Cardiac muscle cell (in vitro differentiated cells and primary cell): ENCODE data around the gene WBP2NL. TPM values are rescaled to one million over a fixed set of nuclear protein-coding genes. Genes with fewer than 3 reads are reported as not detected.
"Not testable (repeated sequence)": the region's sequence is repeated elsewhere in the genome, so short reads cannot be mapped to it uniquely, and the experiment has no call there.

ENCODE experiments used
- DNase-seq, 2 donors: peaks; one replicate each; pipeline versions ENCODE4 v3.0.0 to v3.0.0-alpha.2; 2010 to 2017; ENCODE audit warnings: low read depth in 1 of 2, low spot score in 1 of 2
- H3K27ac ChIP-seq: fragments of 200-600 bp; sonication (generic); 2 replicates; pipeline ENCODE4 v1.5.1; 2016
- H3K27me3 ChIP-seq: fragments of 200-600 bp; sonication (generic); 2 replicates; pipeline ENCODE4 v1.6.0; 2016; ENCODE audit warnings: control low read depth
- H3K36me3 ChIP-seq: fragments of 200-600 bp; sonication (generic); 2 replicates; pipeline ENCODE4 v1.5.1; 2016; ENCODE audit warnings: control low read depth
- H3K4me1 ChIP-seq: fragments of 200-600 bp; sonication (generic); 2 replicates; pipeline ENCODE4 v1.8.1; 2017; ENCODE audit warnings: low read depth, mild to moderate bottlenecking, mixed run types
- H3K4me3 ChIP-seq: fragments of 200-600 bp; sonication (generic); 2 replicates; pipeline ENCODE4 v1.5.1; 2016; ENCODE audit warnings: mild to moderate bottlenecking
- H3K9me3 ChIP-seq: fragments of 200-600 bp; sonication (generic); 2 replicates; pipeline ENCODE4 v1.5.1; 2017; ENCODE audit warnings: low read depth, mild to moderate bottlenecking, control low read depth
- polyA plus RNA-seq: library from polyadenylated mRNA; unstranded; fragments of >200 nt; fragmentation: Nextera tagmentation; extraction: Ambion mirVana; gene quantifications from 2 replicates; pipeline ENCODE4 v1.2.1, GENCODE V29; 2016
- total RNA-seq: library from RNA; depleted of rRNA; stranded (reverse); fragments of >200 nt; gene quantifications from 2 replicates; pipeline ENCODE4 v1.2.3, GENCODE V29; 2016
- TF ChIP-seq, protein P1 (sequence below): IDR thresholded peaks from 2 replicates; pipeline ENCODE4 v1.5.1; 2012; ENCODE audit warnings: low read depth, mild to moderate bottlenecking, low read length

The WBP2NL gene, protein sequence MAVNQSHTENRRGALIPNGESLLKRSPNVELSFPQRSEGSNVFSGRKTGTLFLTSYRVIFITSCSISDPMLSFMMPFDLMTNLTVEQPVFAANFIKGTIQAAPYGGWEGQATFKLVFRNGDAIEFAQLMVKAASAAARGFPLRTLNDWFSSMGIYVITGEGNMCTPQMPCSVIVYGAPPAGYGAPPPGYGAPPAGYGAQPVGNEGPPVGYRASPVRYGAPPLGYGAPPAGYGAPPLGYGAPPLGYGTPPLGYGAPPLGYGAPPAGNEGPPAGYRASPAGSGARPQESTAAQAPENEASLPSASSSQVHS
- not detected in 2 replicates for total RNA-seq
- not detected in 2 replicates for polyA plus RNA-seq

DNA sequence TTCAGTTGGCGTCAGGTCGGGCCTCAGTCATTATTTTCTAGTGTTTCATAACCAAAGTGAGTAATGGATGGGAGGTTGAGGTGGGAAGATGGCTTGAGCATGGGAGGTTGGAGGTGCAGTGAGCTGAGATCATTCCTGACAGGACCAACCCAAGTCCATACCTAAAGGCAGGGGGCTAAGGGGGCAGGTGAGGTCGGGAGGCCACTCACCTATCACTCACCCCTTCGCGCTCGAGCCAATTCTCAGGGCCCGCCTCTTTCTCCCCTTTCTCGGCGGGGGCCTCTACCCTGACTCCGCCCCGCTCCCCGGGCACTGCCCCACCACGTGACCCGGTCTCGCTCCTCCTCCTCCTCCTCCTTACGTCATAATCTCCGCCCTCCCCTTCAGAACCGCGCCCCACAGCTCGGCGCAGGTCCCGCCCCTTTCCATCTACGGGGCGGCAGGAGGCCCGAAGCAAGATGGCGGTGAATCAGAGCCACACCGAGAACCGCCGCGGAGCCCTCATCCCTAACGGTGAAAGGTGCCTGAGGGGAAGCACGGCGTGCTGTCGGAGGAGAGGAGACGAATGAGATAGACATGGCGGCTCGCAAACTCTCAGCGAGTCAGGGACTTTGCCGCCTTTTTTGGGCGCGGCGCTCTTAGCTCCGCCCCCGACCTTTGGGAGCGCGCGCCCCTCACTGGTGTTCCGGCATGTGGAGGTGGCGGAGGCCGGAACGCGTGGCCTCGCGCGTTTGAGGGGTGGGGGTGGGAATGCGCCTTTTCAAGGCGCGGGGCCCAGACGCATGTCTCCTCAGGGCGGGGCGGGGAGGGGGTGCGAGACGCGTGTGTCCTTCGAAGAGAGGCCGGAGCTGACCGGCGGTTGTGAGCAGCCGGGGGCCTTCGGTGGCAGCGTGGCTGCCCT lies at the start of gene WBP2NL:
WBP2NL (plus strand) TSS at position 428 of the 901 bp plus-strand sequence; CDS start at position 459, 31 bp downstream.
- H3K9me3 ChIP-seq, result no peaks in the 10 kb centered on the region
- H3K27ac ChIP-seq, result no peak within 1 kb of the TSS
- H3K36me3 ChIP-seq, result no peaks in the 10 kb centered on the region
- H3K4me3 ChIP-seq, result no peak within 1 kb of the TSS
- no peaks in the 10 kb centered on the region for H3K27me3 ChIP-seq
- TF ChIP-seq, protein P1, sequence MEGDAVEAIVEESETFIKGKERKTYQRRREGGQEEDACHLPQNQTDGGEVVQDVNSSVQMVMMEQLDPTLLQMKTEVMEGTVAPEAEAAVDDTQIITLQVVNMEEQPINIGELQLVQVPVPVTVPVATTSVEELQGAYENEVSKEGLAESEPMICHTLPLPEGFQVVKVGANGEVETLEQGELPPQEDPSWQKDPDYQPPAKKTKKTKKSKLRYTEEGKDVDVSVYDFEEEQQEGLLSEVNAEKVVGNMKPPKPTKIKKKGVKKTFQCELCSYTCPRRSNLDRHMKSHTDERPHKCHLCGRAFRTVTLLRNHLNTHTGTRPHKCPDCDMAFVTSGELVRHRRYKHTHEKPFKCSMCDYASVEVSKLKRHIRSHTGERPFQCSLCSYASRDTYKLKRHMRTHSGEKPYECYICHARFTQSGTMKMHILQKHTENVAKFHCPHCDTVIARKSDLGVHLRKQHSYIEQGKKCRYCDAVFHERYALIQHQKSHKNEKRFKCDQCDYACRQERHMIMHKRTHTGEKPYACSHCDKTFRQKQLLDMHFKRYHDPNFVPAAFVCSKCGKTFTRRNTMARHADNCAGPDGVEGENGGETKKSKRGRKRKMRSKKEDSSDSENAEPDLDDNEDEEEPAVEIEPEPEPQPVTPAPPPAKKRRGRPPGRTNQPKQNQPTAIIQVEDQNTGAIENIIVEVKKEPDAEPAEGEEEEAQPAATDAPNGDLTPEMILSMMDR, result no peak
- H3K4me1 ChIP-seq, result no peaks in the 10 kb centered on the region
- DNase-seq, result peak in 1 of 2 donors; percentile 88

DNA sequence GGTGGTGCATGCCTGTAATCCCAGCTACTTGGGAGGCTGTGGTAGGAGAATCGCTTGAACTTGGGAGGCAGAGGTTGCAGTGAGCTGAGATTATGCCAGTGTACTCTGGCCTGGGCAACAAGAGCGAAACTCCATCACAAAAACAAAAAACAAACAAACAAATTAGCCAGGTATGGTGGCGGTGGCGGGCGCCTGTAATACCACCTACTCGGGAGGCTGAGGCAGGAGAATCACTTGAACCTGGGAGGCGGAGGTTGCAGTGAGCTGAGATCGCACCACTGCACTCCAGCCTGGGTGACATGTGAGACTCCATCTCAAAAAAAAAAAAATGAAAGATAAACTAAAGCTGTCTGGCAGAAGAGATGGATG lies 49.7 kb upstream of the WBP2NL start:
- H3K4me3 ChIP-seq, H3K4me1 ChIP-seq: not testable (repeated sequence)

DNA sequence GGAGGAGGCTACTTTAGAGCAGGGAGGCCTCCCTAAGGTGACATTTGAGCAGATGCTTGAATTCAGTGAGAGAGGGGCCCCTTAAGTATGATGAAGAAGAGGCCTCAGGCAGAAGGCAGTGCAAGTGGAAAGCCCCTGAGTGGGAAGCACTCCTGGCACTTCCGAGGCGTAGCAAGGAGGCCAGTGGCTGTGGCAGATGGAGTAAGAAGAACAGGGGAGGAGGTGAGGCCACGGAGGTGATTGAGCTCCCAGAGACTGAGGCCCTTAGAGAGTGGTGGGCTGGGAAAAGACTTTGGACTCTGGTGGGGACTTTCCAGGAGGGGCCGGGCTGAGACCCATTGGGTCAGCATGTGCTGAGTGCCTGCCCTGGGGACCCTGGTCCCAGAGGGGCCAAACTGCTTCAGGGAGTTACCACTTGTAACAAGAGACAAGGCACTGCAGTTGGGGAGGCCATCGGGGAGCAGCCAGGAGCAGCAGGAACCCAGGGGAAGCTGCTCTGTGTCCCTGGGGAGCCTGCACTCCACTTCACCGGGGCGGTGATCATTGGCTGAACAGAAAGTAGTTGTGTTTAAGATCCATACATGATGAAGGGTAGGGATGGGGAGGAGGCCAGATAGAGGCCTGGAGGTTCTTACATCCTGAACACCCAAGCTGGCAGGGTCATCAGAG lies 49.2 kb upstream of the WBP2NL start:
- Histone ChIP-seq H3K36me3 (no peaks in the 10 kb centered on the region), H3K9me3 (no peaks in the 10 kb centered on the region), H3K4me1 (peaks cover 4% of the 10 kb centered on the region), H3K27me3 (no peaks in the 10 kb centered on the region), H3K4me3 (no peak overlapping the region), H3K27ac (no peak overlapping the region)
- DNase-seq, result no peak
- TF ChIP-seq, protein P1, result no peak

More for the DNA sequence above, 49.7 kb upstream of the WBP2NL start:
- not testable (repeated sequence) for DNase-seq, H3K9me3 ChIP-seq, H3K27ac ChIP-seq, H3K36me3 ChIP-seq, H3K27me3 ChIP-seq

DNA sequence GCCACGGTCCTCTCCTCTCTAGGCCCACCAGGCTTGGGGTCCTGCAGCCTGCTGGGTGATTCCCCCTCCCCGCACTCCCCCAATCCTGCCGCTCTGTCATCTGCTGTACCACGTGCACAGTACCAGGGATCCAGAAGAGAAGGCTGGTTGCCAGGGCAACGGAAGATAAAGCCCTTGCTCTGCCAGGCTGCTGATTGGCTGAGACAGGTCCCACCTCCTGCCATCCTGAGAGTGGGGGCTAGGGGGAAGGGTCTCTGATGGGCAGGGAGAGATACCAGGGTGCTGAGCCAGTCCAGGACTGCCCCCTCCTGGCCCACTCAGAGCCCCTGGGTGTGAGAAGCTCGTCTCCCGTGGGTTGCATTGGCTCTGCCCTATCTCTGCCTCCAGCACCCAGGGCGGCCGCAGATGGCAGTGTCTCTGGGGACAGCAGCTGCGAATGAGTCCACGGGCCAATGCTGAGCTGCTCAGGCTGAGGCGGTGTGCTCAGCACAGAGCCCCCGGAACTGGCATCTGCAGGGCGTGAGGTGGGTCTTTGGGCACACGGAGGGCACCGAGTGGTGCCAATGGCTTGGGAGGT lies 46.6 kb upstream of the WBP2NL start, which contains the start of gene SMIM45:
SMIM45 (plus strand) TSS at position 253 of the 577 bp plus-strand sequence.
- Histone ChIP-seq H3K36me3 (no peaks in the 10 kb centered on the region), H3K27ac (no peak within 1 kb of the TSS), H3K4me3 (no peak within 1 kb of the TSS), H3K9me3 (no peaks in the 10 kb centered on the region), H3K4me1 (no peaks in the 10 kb centered on the region), H3K27me3 (no peaks in the 10 kb centered on the region)
- peak; percentile 24 to 64 for DNase-seq
- TF ChIP-seq, protein P1, result no peak

DNA sequence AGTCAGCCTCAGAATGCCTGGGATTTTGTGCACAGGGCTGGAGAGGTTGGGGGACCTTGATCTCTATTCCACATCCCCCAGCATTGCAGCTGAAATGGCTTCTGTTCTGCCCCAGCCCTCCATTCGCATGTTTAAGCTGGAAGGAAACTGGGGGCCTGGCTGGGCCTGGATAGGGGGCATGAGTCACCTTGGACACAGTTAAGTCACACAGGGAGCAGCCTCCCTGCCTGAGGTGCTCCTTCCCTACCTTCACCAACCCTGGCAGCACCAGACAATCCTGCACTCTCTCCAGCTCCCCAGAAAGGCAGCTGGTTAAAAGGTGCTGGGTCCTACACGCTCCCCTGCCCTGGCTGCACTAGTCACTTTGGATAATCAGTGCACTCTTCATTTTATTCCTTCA lies 45.9 kb upstream of the WBP2NL start:
- H3K9me3 ChIP-seq, result no peaks in the 10 kb centered on the region
- no peaks in the 10 kb centered on the region for H3K36me3 ChIP-seq
- no peak overlapping the region for H3K27ac ChIP-seq
- no peaks in the 10 kb centered on the region for H3K27me3 ChIP-seq
- no peaks in the 10 kb centered on the region for H3K4me1 ChIP-seq
- DNase-seq, result no peak
- no peak overlapping the region for H3K4me3 ChIP-seq
- TF ChIP-seq, protein P1, result no peak
